HepG2 (cell line): ENCODE data around the gene CLIC1. TPM values are rescaled to one million over a fixed set of nuclear protein-coding genes. Genes with fewer than 3 reads are reported as not detected.

Experiments
- ATAC-seq: fragments of 200-7000 bp; cut with Tn5 transposase; 3 replicates; pipeline ENCODE4 v1.9.1; 2020; ENCODE audit warnings: mild to moderate bottlenecking, moderate library complexity
- BruUV-seq: library from RNA; stranded (reverse); fragments of 400-500 nt; replicated peaks from 2 replicates; lab custom pipeline; 2021; lab: Mats Ljungman, UMichigan
- CTCF ChIA-PET: fragments of 300-600 bp; formaldehyde crosslinking; extraction: SDS; loops from one replicate; lab custom pipeline; 2021; ENCODE audit warnings: low total read pairs, inconsistent platforms, low intra/inter-chr PET ratio; lab: Yijun Ruan, JAX
- POLR2A ChIA-PET: fragments of 350-600 bp; sonication (Branson Sonifier 250); formaldehyde crosslinking; loops from one replicate; lab custom pipeline; 2020; ENCODE audit warnings: antibody characterized with exemption, inconsistent platforms; lab: Yijun Ruan, JAX
- DNase-seq: peaks from one replicate; pipeline ENCODE4 v3.0.0-alpha.2; 2015; ENCODE audit warnings: low spot score
- FAIRE-seq: peaks from 3 replicates; lab custom pipeline; 2011; peaks lifted over from hg19 to GRCh38; lab: Jason Lieb, UNC
- H2AFZ ChIP-seq: one replicate; pipeline ENCODE4 v1.6.1; 2011; ENCODE audit warnings: low read length, inconsistent platforms
- H3K27ac ChIP-seq: fragments of 300-600 bp; 3 replicates; pipeline ENCODE4 v1.8.0; 2011; ENCODE audit warnings: mixed run types, mild to moderate bottlenecking, mixed read lengths, low read length, inconsistent platforms; ENCODE audit not compliant: insufficient read depth; ENCODE audit errors: extremely low read length
- H3K27me3 ChIP-seq, 2 experiments: fragments of 200-600 bp in 1 of 2; 2 replicates in 1 of 2; 3 replicates in 1 of 2; pipeline versions ENCODE4 v1.6.0 to v1.8.0; 2011; ENCODE audit warnings: low read length in 2 of 2, mild to moderate bottlenecking in 2 of 2, moderate library complexity in 2 of 2, inconsistent platforms in 1 of 2; ENCODE audit not compliant: insufficient read depth in 2 of 2, control insufficient read depth in 1 of 2
- H3K36me3 ChIP-seq, 2 experiments: fragments of 200-600 bp in 1 of 2; replicated peaks in 1 of 2; 2 replicates in 1 of 2; 3 replicates in 1 of 2; pipeline versions ENCODE4 v1.5.1 to v1.8.0; 2011; ENCODE audit warnings: low read length in 2 of 2, inconsistent platforms in 1 of 2; ENCODE audit not compliant: insufficient read depth in 2 of 2, control insufficient read depth in 1 of 2
- H3K4me1 ChIP-seq: 2 replicates; pipeline ENCODE4 v1.5.1; 2012; ENCODE audit warnings: low read length, inconsistent platforms; ENCODE audit not compliant: insufficient read depth
- H3K4me2 ChIP-seq: 2 replicates; pipeline ENCODE4 v1.6.0; 2011; ENCODE audit warnings: low read depth, low read length, inconsistent platforms
- H3K4me3 ChIP-seq, 3 experiments: fragments of 200-600 bp in 1 of 3; sonication (generic), shearing (Covaris generic) in 1 of 3; replicated peaks in 1 of 3; 2 replicates each; pipeline ENCODE4 v1.5.1; 2011 to 2016; ENCODE audit warnings: low read length in 3 of 3, inconsistent platforms in 2 of 3, low read depth in 2 of 3, mild to moderate bottlenecking in 2 of 3, control low read depth in 1 of 3, mixed read lengths in 1 of 3; ENCODE audit not compliant: insufficient read depth in 1 of 3
- H3K79me2 ChIP-seq: one replicate; pipeline ENCODE4 v1.6.1; 2011; ENCODE audit warnings: low read length, inconsistent platforms; ENCODE audit not compliant: insufficient read depth
- H3K9ac ChIP-seq: 2 replicates; pipeline ENCODE4 v1.6.0; 2011; ENCODE audit warnings: mild to moderate bottlenecking, low read depth, low read length, inconsistent platforms; ENCODE audit not compliant: insufficient read depth
- H3K9me3 ChIP-seq: 2 replicates; pipeline ENCODE4 v1.5.1; 2012; ENCODE audit warnings: mild to moderate bottlenecking, low read length
- H4K20me1 ChIP-seq: 2 replicates; pipeline ENCODE4 v1.6.0; 2011; ENCODE audit warnings: inconsistent platforms, mild to moderate bottlenecking, low read length, moderate library complexity; ENCODE audit not compliant: insufficient read depth
- AGO2 ChIP-seq: fragments of 200-400 bp; formaldehyde crosslinking; optimal IDR thresholded peaks from 2 replicates; pipeline ENCODE3; 2017; ENCODE audit warnings: mild to moderate bottlenecking, low read depth, low read length, moderate library complexity
- ARID3A ChIP-seq: IDR thresholded peaks from 2 replicates; pipeline ENCODE4 v1.6.1; 2012; ENCODE audit warnings: low read depth, low read length, improper control_type of control experiment
- HOXA7 ChIP-seq: sonication (generic); formaldehyde crosslinking; IDR thresholded peaks from 2 replicates; pipeline ENCODE4 v1.8.1; 2022; ENCODE audit warnings: mild to moderate bottlenecking, missing genetic modification reagents, moderate library complexity
- MZF1 ChIP-seq: sonication (generic); formaldehyde crosslinking; IDR thresholded peaks from 2 replicates; pipeline ENCODE4 v1.8.1; 2023; ENCODE audit warnings: mild to moderate bottlenecking, missing genetic modification reagents, borderline replicate concordance
- PHF20 ChIP-seq: sonication (generic); formaldehyde crosslinking; IDR thresholded peaks from 2 replicates; pipeline ENCODE4 v1.5.0; 2020; ENCODE audit warnings: mild to moderate bottlenecking, missing genetic modification reagents
- RBM22 ChIP-seq: fragments of 200-400 bp; formaldehyde crosslinking; optimal IDR thresholded peaks from 2 replicates; pipeline ENCODE3; 2017; ENCODE audit warnings: mild to moderate bottlenecking, low read length, moderate library complexity
- ZBTB8A ChIP-seq: sonication (generic); formaldehyde crosslinking; IDR thresholded peaks from 2 replicates; pipeline ENCODE4 v1.4.0; 2020; ENCODE audit warnings: mild to moderate bottlenecking, low read depth, missing genetic modification reagents, borderline replicate concordance
- ZMYM3 ChIP-seq: sonication (generic); formaldehyde crosslinking; IDR thresholded peaks from 2 replicates; pipeline ENCODE4 v1.5.1; 2020; ENCODE audit warnings: mild to moderate bottlenecking, missing genetic modification reagents
- ZNF124 ChIP-seq: sonication (generic); formaldehyde crosslinking; IDR thresholded peaks from 2 replicates; pipeline ENCODE4 v1.4.0; 2020; ENCODE audit warnings: missing genetic modification reagents
- ZNF138 ChIP-seq: sonication (generic); formaldehyde crosslinking; IDR thresholded peaks from 2 replicates; pipeline ENCODE4 v1.5.0; 2020; ENCODE audit warnings: mild to moderate bottlenecking, low read depth, missing genetic modification reagents
- ZNF207 ChIP-seq: fragments of 450-650 bp; IDR thresholded peaks from 2 replicates; pipeline ENCODE4 v1.6.1; 2016; ENCODE audit warnings: antibody characterized with exemption, borderline replicate concordance
- ZNF235 ChIP-seq: sonication (generic); formaldehyde crosslinking; IDR thresholded peaks from 2 replicates; pipeline ENCODE4 v1.8.1; 2023; ENCODE audit warnings: mild to moderate bottlenecking, missing genetic modification reagents, borderline replicate concordance
- ZNF326 ChIP-seq: sonication (generic); formaldehyde crosslinking; IDR thresholded peaks from 2 replicates; pipeline ENCODE4 v1.4.0; 2020; ENCODE audit warnings: missing genetic modification reagents, borderline replicate concordance
- ZNF768 ChIP-seq: sonication (generic); formaldehyde crosslinking; IDR thresholded peaks from 2 replicates; pipeline ENCODE4 v1.4.0; 2020; ENCODE audit warnings: missing genetic modification reagents
- ZNF83 ChIP-seq: sonication (generic); formaldehyde crosslinking; IDR thresholded peaks from 2 replicates; pipeline ENCODE4 v1.4.0; 2020; ENCODE audit warnings: missing genetic modification reagents, mild to moderate bottlenecking, borderline replicate concordance
- ZNF850 ChIP-seq: sonication (generic); formaldehyde crosslinking; conservative IDR thresholded peaks from 2 replicates; pipeline ENCODE4 v1.9.0; 2021; ENCODE audit warnings: mild to moderate bottlenecking, missing genetic modification reagents
- ZXDC ChIP-seq: sonication (generic); formaldehyde crosslinking; IDR thresholded peaks from 2 replicates; pipeline ENCODE4 v1.5.0; 2020; ENCODE audit warnings: mild to moderate bottlenecking, missing genetic modification reagents
- WGBS: methylation state at CpG from one replicate; pipeline ENCODE4 v1.1.6; 2017; ENCODE audit warnings: low lambda C conversion rate; 5-methylcytosine and 5-hydroxymethylcytosine counted together
- in situ Hi-C: cut with HindIII; loops from 2 replicates; pipeline ENCODE4 v1.10.0; 2017; ENCODE audit warnings: low pct_unique_long_range_greater_than_20kb; ENCODE audit not compliant: extremely low pct_ligation_motif_present
- intact Hi-C: fragments of 100-400 bp; cut with micrococcal nuclease; formaldehyde crosslinking; loops from one replicate; pipeline ENCODE4 v1.10.0; 2022; ENCODE audit not compliant: unreplicated experiment
- polyA plus RNA-seq, 8 experiments: library from polyadenylated mRNA; depleted of rRNA in 3 of 8; stranded (reverse) in 7 of 8; unstranded in 1 of 8; fragments of >200 nt; fragmentation: Illumina TruSeq in 4 of 8; extraction: Trizol in 4 of 8; gene quantifications; 2 replicates each; pipeline versions ENCODE4 v1.2.1 to v1.2.3, GENCODE V29; 2011 to 2016; ENCODE audit warnings: low read depth in 4 of 8, missing spikeins in 1 of 8, mixed read lengths in 1 of 8; ENCODE audit not compliant: insufficient read depth in 1 of 8
- total RNA-seq, 5 experiments: library from RNA; depleted of rRNA; stranded (reverse); fragments of >200 nt; fragmentation: Illumina TruSeq; extraction: Trizol; gene quantifications; 2 replicates each; pipeline ENCODE4 v1.2.3, GENCODE V29; 2016; ENCODE audit warnings: low read depth in 1 of 5

CLIC1 gene
- total and polyA plus RNA-seq, 2 of the 13 experiments (the other 11 are each of a cell fraction or from before 2014, with no cell fraction given), result 602 to 891 TPM

- TF ChIP-seq ARID3A, result no peak
- TF ChIP-seq ZNF124 (CRISPR knock-in tag), result no peak
- TF ChIP-seq, all 625 proteins: peak for 0
Measured at GRCh38 chr6:31741815-31742214, 5.5 kb upstream of the CLIC1 start (continued).

- Histone ChIP-seq H3K4me2 (peak overlapping the region; percentile 73), H3K79me2 (peaks cover 14% of the 10 kb centered on the region), H4K20me1 (no peaks in the 10 kb centered on the region), H3K27ac (peak overlapping the region; percentile 99), H3K36me3 (peaks cover 0 to 6% of the 10 kb centered on the region in 2 experiments; a peak in 3 of 5 replicates), H3K4me3 (peak overlapping the region; percentile 1 to 63 (median 44); a peak in 5 of 6 replicates), H3K4me1 (peaks cover 56% of the 10 kb centered on the region), H3K9me3 (no peaks in the 10 kb centered on the region), H3K27me3 (no peaks in the 10 kb centered on the region; a peak in 1 of 5 replicates), H3K9ac (peak overlapping the region; percentile 82), H2AFZ (no peak overlapping the region)
- ChIA-PET POLR2A (interaction anchor here (0.8 to 8.3 kb wide), 6 partner anchors 11 to 90 kb away, joined by 3 to 172 read pairs (median 99); partner anchors contain the start of genes DDAH2, HSPA1B and LSM2), CTCF (no interaction called here)
- no TSS peak for BruUV-seq
- intact Hi-C loops, result no loop called here
- WGBS, result 94% methylated on average over 29 of the region's 29 CpGs
- TF ChIP-seq ZMYM3 (CRISPR knock-in tag), result no peak
- no peak for TF ChIP-seq ZNF207
- 0 out of 2 replicates have a peak, but pooled peaks have one; percentile 18 for TF ChIP-seq PHF20 (CRISPR knock-in tag)
- TF ChIP-seq RBM22, result peak; percentile 14
- 0 out of 2 replicates have a peak, but pooled peaks have one; percentile 0 for TF ChIP-seq ZNF83
- peak; percentile 20 for TF ChIP-seq AGO2
- TF ChIP-seq HOXA7 (CRISPR knock-in tag), result peak; percentile 13; the same call in 1 of the 2 replicates
- TF ChIP-seq MZF1 (CRISPR knock-in tag), result 0 out of 2 replicates have a peak, but pooled peaks have one; percentile 2
- TF ChIP-seq ZXDC (CRISPR knock-in tag), result peak; percentile 28; the same call in 1 of the 2 replicates
- 0 out of 2 replicates have a peak, but pooled peaks have one; percentile 2 for TF ChIP-seq ZNF768 (CRISPR knock-in tag)
- TF ChIP-seq ZBTB8A (CRISPR knock-in tag), result 0 out of 2 replicates have a peak, but pooled peaks have one; percentile 2
- 0 out of 2 replicates have a peak, but pooled peaks have one; percentile 18 for TF ChIP-seq ZNF850
- 0 out of 2 replicates have a peak, but pooled peaks have one; percentile 39 for TF ChIP-seq ZNF138 (CRISPR knock-in tag)
- TF ChIP-seq ZNF235 (CRISPR knock-in tag), result peak; percentile 21; the same call in 1 of the 2 replicates
- TF ChIP-seq ZNF326 (CRISPR knock-in tag), result no peak
- in situ Hi-C loops, result no loop called here
- ATAC-seq (no peak), DNase-seq (no peak), FAIRE-seq (no peak)
Measured at GRCh38 chr6:31740397-31741223, 4.3 kb upstream of the CLIC1 start.
